Psoas muscle (tissue), 8 donors: Measurements from ENCODE around the gene NQO1. TPM values are rescaled to one million over a fixed set of nuclear protein-coding genes. Genes with fewer than 3 reads are reported as not detected.

Experiments used
- ATAC-seq, 4 donors: fragments of 200-7000 bp; cut with Tn5 transposase; one replicate each; pipeline ENCODE4 v1.9.1; 2020; ENCODE audit warnings: moderate library complexity in 3 of 4, mild to moderate bottlenecking in 2 of 4
- DNase-seq, 2 donors: peaks; one replicate each; pipeline ENCODE4 v3.0.0-alpha.2; 2020
- H3K27ac ChIP-seq: fragments of 200-600 bp; one replicate; pipeline ENCODE4 v1.8.0; 2022
- H3K27me3 ChIP-seq, 3 donors: fragments of 200-600 bp in 1 of 3; one replicate each; pipeline versions ENCODE4 v1.6.1 to v1.8.0; 2013 to 2022; ENCODE audit warnings: low read length in 2 of 3, mild to moderate bottlenecking in 2 of 3, moderate library complexity in 1 of 3; ENCODE audit not compliant: insufficient read depth in 3 of 3
- H3K36me3 ChIP-seq, 2 donors: fragments of 200-600 bp in 1 of 2; one replicate each; pipeline versions ENCODE4 v1.6.1 to v1.8.0; 2013 to 2022; ENCODE audit warnings: low read depth in 1 of 2, mild to moderate bottlenecking in 1 of 2, moderate library complexity in 1 of 2; ENCODE audit not compliant: insufficient read depth in 1 of 2
- H3K4me1 ChIP-seq: fragments of 200-600 bp; one replicate; pipeline ENCODE4 v1.8.0; 2022
- H3K4me3 ChIP-seq: fragments of 200-600 bp; one replicate; pipeline ENCODE4 v1.8.0; 2022; ENCODE audit warnings: mild to moderate bottlenecking
- H3K9me3 ChIP-seq: fragments of 200-600 bp; one replicate; pipeline ENCODE4 v1.8.0; 2022
- CTCF ChIP-seq: fragments of 200-600 bp; IDR thresholded peaks from one replicate; pipeline ENCODE4 v1.8.0; 2022; ENCODE audit warnings: antibody characterized with exemption
- WGBS, 3 donors: extraction: QIAGEN DNeasy Blood & Tissue Kit; methylation state at CpG; one replicate each; pipeline versions ENCODE4 v1.1.6 to v1.1.7; 2013; 5-methylcytosine and 5-hydroxymethylcytosine counted together
- intact Hi-C, 2 donors: fragments of 100-400 bp; cut with DNase I; formaldehyde crosslinking; loops; one replicate each; pipeline versions ENCODE4 v1.11.0 to v1.14.2; 2022
- long read RNA-seq, 2 donors: library from polyadenylated mRNA; unstranded; transcript quantifications; one replicate each; pipeline ENCODE4 v2.0.0, GENCODE V29; 2021
- polyA plus RNA-seq, 3 donors: library from polyadenylated mRNA; stranded (reverse); fragments of 200-250 nt; gene quantifications; one replicate each; pipeline ENCODE4 v1.2.3, GENCODE V29; 2013
- total RNA-seq, 4 donors: library from RNA; stranded (reverse); fragmentation: NEBNext Ultra II Directional in 2 of 4; extraction: Animal tissue kit (Norgen Biotek cat#: 25700) in 2 of 4; gene quantifications; one replicate each; pipeline versions ENCODE4 v1.2.1 to v1.2.4, GENCODE V29; 2021 to 2023
- donor health status: healthy with polysubstance abuse.
- donor health status: DM: no; HTN: no; CAD: no; lungs with moderate emphysema.
- donor health status: Bipolar disorder and iron deficiency.
- donor health status: healthy.
- donor health status: DM: yes; HTN: yes; CAD: no.
- donor health status: DM: no; HTN: no; CAD: no.
- donor health status: DM: no; HTN: no; CAD: no.
- donor health status: DM: yes; HTN: yes; CAD: no.

NQO1 gene
- 100 to 1,000 TPM in 1 of 4 donors, 10 to 100 TPM in 3; 29.2 to 186 (median 53.9) TPM for total RNA-seq
- polyA plus RNA-seq, result 10 to 100 TPM; 12.1 to 47.1 (median 17.1) TPM
- long read RNA-seq, donor 1, transcript NQO1-201 (6 exons, 2,912 nt), result major isoform, 48 of 64 reads
- long read RNA-seq, donor 1, transcript NQO1-202 (5 exons, 1,105 nt), result minor isoform, 8 of 64 reads
- long read RNA-seq, donor 1, partial matches to known transcripts, result 1 of 64 reads
- long read RNA-seq, donor 1, other reads (novel, unspliced or antisense), result 5 of 64 reads
- long read RNA-seq, donor 2, transcript NQO1-201 (6 exons, 2,912 nt), result major isoform, 22 of 28 reads
- long read RNA-seq, donor 2, partial matches to known transcripts, result 1 of 28 reads
- long read RNA-seq, donor 2, other reads (novel, unspliced or antisense), result 2 of 28 reads

GRCh38 chr16:69726313-69727060 is at the start of gene NQO1:
Gene NQO1, minus strand, starts transcription at chr16:69726560. Its CDS starts 121 bp downstream, at chr16:69726439.
- TF ChIP-seq CTCF, result no peak
- peak within 1 kb of the TSS; percentile 78 for H3K4me3 ChIP-seq
- peaks cover 0 to 17% of the 10 kb centered on the region in 2 donors for H3K36me3 ChIP-seq
- intact Hi-C loops, result no loop called here
- H3K4me1 ChIP-seq, result peaks cover 18% of the 10 kb centered on the region
- DNase-seq (peak; percentile 94 to 95), ATAC-seq (peak; percentile 94 to 96 (median 95))
- no peaks in the 10 kb centered on the region for H3K9me3 ChIP-seq
- H3K27me3 ChIP-seq, result no peaks in the 10 kb centered on the region
- peak within 1 kb of the TSS; percentile 80 for H3K27ac ChIP-seq
- WGBS, 3 donors, result 1 to 2% (median 1%) methylated on average over 31 of the region's 31 CpGs

- H3K27ac ChIP-seq, result no peak overlapping the region
Measured at GRCh38 chr16:69775563-69775962, 49.2 kb upstream of the NQO1 start.

GRCh38 chr16:69773260-69773947 is 47.0 kb upstream of the NQO1 start:
- TF ChIP-seq CTCF, result no peak
- WGBS, 3 donors, result 48 to 69% (median 63%) methylated on average over 6 of the region's 6 CpGs
- no peak for ATAC-seq
- DNase-seq, result no peak
- Histone ChIP-seq H3K4me1 (no peaks in the 10 kb centered on the region), H3K4me3 (no peak overlapping the region), H3K27ac (no peak overlapping the region), H3K27me3 (no peaks in the 10 kb centered on the region), H3K36me3 (no peaks in the 10 kb centered on the region), H3K9me3 (peaks cover 4% of the 10 kb centered on the region)
- intact Hi-C loops, result loop anchor here in 1 of 2 donors (10.0 kb wide), 1 partner anchor 51 kb away; no protein-coding TSS in a partner anchor

More at GRCh38 chr16:69775563-69775962, 49.2 kb upstream of the NQO1 start:
- no peak for DNase-seq
- no peak overlapping the region for H3K4me3 ChIP-seq
- TF ChIP-seq CTCF, result no peak
- no peaks in the 10 kb centered on the region for H3K4me1 ChIP-seq
- H3K36me3 ChIP-seq, result peaks cover 0 to 4% of the 10 kb centered on the region in 2 donors
- peaks cover 4% of the 10 kb centered on the region for H3K9me3 ChIP-seq
- no peak for ATAC-seq
- intact Hi-C loops, result loop anchor here in 1 of 2 donors (10.0 kb wide), 1 partner anchor 49 kb away; no protein-coding TSS in a partner anchor
- no peaks in the 10 kb centered on the region for H3K27me3 ChIP-seq

GRCh38 chr16:69771651-69771967 is 45.2 kb upstream of the NQO1 start:
- H3K9me3 ChIP-seq, result peaks cover 4% of the 10 kb centered on the region
- ATAC-seq (no peak), DNase-seq (no peak)
- H3K27ac ChIP-seq, result no peak overlapping the region
- H3K4me3 ChIP-seq, result no peak overlapping the region
- H3K36me3 ChIP-seq, result no peaks in the 10 kb centered on the region
- intact Hi-C loops, result loop anchor here in 1 of 2 donors (10.0 kb wide), 1 partner anchor 53 kb away; no protein-coding TSS in a partner anchor
- no peaks in the 10 kb centered on the region for H3K27me3 ChIP-seq
- no peaks in the 10 kb centered on the region for H3K4me1 ChIP-seq
- WGBS, 3 donors, result 96 to 98% (median 97%) methylated on average over 2 of the region's 2 CpGs
- TF ChIP-seq CTCF, result no peak
